ENCODE measurements around the gene AMIGO1.

The AMIGO1 gene

GRCh38 chr1:109509176-109510134 is at the start of gene AMIGO1:
TSS of gene AMIGO1 (minus strand) at chr1:109509727. CDS start at chr1:109508912, 815 bp downstream.
- DNase-seq (ENCODE audit: low spot score in 2 of 2) (peak; percentile 40 to 58), ATAC-seq (ENCODE audit: low read depth) (peak; percentile 83)
- H3K27ac Mint-ChIP-seq, result peak within 1 kb of the TSS; percentile 81
- H3K4me3 Mint-ChIP-seq, result peak within 1 kb of the TSS; percentile 89
- peaks cover 9% of the 10 kb centered on the region for H3K27me3 Mint-ChIP-seq
- no peaks in the 10 kb centered on the region for H3K36me3 Mint-ChIP-seq
- H3K9me3 Mint-ChIP-seq, result no peaks in the 10 kb centered on the region
- peaks cover 20% of the 10 kb centered on the region for H3K4me1 Mint-ChIP-seq

DNA sequence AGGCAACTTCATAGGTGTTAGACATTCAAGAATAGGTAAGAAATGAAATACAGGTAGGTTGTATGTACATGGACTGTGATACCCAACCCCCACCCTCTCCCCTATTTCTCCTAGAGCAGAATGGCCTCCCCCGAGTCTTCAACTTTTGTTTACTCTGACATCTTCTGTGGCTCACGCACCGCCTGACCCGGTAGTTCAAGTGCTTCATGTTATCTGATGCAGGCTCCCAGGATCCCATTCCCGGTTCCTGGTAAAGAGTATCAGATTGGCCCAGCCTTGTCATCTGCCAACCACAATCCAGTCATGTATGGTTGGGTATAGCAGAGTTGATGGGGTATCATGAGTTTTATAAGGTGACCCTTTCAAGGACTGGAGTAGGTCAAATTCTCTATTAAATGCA is 48.0 kb upstream of the AMIGO1 start:
- Mint-ChIP-seq H3K9me3 (no peaks in the 10 kb centered on the region), H3K4me3 (no peak overlapping the region), H3K27me3 (no peaks in the 10 kb centered on the region), H3K27ac (peak overlapping the region; percentile 38), H3K4me1 (peaks cover 54% of the 10 kb centered on the region), H3K36me3 (peaks cover 14% of the 10 kb centered on the region)
- ATAC-seq (ENCODE audit: low read depth) (no peak), DNase-seq (ENCODE audit: low spot score in 2 of 2) (no peak)

DNA sequence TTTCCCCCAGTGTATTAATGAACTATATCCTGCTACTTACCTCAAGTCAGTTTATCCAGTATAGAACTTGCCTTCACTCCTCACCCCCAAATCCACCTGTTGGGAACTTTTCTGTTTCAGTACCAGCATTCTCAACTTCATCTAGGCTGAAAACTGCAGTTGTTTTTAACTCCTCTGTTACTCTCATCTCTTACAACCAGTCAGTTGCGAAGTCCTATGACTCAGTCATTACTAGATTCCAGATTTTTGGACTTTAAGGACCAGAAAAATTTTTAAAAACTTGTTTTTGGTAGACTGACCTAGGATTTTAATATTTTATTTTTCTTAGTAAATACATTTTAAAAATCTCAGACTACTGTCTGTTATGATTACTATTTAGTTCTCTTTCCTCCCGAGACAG is 47.0 kb upstream of the AMIGO1 start:
- no peak for ATAC-seq (ENCODE audit: low read depth)
- Mint-ChIP-seq H3K4me1 (peaks cover 52% of the 10 kb centered on the region), H3K36me3 (peaks cover 14% of the 10 kb centered on the region), H3K4me3 (no peak overlapping the region), H3K27me3 (no peaks in the 10 kb centered on the region), H3K9me3 (no peaks in the 10 kb centered on the region), H3K27ac (no peak overlapping the region)
- no peak for DNase-seq (ENCODE audit: low spot score in 2 of 2)

GRCh38 chr1:109548321-109549267 is 39.1 kb upstream of the AMIGO1 start, which contains the start of gene GNAI3:
TSS of gene GNAI3 (plus strand) at chr1:109548615. CDS start at chr1:109548721, 106 bp downstream.
- Mint-ChIP-seq H3K9me3 (no peaks in the 10 kb centered on the region), H3K36me3 (peaks cover 1% of the 10 kb centered on the region), H3K27ac (peak within 1 kb of the TSS; percentile 97), H3K27me3 (no peaks in the 10 kb centered on the region), H3K4me1 (peaks cover 29% of the 10 kb centered on the region), H3K4me3 (peak within 1 kb of the TSS; percentile 96)
- peak; percentile 91 for ATAC-seq (ENCODE audit: low read depth)
- DNase-seq (ENCODE audit: low spot score in 2 of 2), result peak; percentile 85 to 94

DNA sequence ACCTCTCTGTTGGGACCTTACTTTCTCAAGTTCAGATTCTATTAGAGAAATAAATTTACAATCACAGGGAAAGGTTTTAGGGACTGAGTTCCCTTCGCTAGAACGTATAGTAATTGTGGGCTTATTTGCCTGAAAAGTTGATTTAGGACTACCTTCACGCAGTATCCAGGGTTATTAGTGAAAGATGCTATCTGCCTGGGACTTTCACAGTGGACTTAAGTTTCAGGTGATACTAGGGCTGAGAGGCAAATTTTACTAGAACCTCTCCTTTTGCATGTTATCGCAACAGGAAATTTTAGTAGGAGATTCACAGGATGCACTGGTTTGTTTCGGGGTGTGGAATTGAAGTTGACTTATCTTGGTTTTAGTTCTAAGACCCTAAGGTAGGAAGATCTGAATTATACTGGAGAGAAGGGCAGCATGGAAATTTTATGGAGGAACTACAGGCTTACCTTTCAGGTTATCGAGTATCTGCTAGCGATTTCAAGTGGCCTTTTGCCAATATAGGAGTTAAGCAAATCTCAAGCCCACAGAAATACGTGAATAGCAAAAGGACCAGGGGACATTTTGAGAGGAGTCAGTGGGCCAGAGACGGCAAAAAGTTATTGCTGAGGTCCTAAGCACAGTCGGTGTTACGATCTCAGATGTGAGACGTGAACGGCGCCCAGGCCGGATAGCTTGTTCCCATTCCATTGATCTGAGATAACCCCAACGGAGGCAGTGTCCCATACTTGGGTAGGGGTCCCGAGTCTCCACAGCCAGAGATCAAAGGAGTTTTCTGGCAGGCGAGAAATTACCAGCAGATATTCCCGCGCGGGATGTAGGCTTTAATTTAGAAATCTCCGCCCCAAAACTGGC is 38.2 kb upstream of the AMIGO1 start:
- Mint-ChIP-seq H3K36me3 (peaks cover 1% of the 10 kb centered on the region), H3K9me3 (no peaks in the 10 kb centered on the region), H3K27me3 (peaks cover 2% of the 10 kb centered on the region), H3K27ac (peak overlapping the region; percentile 97), H3K4me1 (peaks cover 26% of the 10 kb centered on the region), H3K4me3 (peak overlapping the region; percentile 96)
- no peak for ATAC-seq (ENCODE audit: low read depth)
- DNase-seq (ENCODE audit: low spot score in 2 of 2), result no peak

DNA sequence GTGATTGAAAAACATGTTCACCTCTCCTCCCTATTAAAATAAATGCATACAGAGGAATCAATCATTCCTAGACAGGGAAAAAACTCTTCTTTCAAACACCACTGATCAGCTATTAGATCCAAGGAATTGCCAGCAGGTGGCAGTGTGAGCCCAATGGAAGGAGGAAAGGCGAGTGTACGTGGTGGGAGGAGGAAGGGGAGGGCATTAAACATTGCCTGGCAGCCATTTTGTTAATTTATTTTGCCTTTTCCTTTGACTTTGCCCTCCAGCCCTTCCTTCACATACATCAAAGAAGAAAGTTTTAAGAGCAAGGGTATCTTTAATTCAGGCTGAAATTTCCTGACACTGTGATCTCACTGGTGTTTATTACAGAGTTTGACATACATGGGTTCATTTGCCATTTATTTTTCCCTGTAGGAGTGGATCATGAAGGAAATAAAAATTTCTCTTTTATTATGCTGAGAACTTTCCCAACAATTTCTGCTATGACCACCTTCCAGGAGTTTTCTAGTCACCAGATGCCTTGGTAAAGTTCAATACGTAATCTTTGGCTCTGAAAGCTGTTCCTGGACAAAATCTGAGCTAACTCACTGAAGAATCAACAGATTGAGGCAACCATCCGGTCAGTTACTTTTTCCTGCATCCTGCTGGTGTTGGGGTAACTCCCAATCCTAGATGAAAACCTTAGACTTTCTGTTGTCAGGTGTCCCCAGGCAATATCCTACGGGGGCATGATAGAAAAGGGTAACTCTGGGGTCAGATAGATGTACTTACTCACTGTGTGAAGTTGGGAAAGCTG is 37.0 kb upstream of the AMIGO1 start:
- peak overlapping the region; percentile 96 for H3K4me3 Mint-ChIP-seq
- peak; percentile 45 for ATAC-seq (ENCODE audit: low read depth)
- H3K36me3 Mint-ChIP-seq, result peaks cover 1% of the 10 kb centered on the region
- H3K27me3 Mint-ChIP-seq, result peaks cover 2% of the 10 kb centered on the region
- DNase-seq (ENCODE audit: low spot score in 2 of 2), result peak; percentile 83 to 85
- peaks cover 23% of the 10 kb centered on the region for H3K4me1 Mint-ChIP-seq
- peak overlapping the region; percentile 97 for H3K27ac Mint-ChIP-seq
- H3K9me3 Mint-ChIP-seq, result no peaks in the 10 kb centered on the region

DNA sequence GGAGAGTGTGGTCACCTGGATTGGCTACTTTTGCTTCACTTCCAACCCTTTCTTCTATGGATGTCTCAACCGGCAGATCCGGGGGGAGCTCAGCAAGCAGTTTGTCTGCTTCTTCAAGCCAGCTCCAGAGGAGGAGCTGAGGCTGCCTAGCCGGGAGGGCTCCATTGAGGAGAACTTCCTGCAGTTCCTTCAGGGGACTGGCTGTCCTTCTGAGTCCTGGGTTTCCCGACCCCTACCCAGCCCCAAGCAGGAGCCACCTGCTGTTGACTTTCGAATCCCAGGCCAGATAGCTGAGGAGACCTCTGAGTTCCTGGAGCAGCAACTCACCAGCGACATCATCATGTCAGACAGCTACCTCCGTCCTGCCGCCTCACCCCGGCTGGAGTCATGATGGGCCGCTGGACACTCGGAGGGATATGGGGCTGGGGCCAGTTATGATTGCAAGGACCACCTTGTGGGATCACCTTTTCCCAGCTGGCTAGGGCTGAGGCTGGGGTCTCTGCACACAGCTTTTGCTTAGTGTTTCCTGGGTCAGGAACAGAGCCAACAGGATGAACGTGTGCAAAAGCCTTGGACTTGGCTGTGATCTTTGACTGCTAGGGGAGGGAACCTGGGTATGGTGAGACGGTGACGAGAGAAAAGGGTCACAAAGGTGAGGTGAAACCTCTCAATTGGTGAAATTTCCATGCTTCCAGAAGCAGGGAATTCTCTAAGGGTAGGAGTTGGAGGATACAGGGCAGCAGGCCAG is 34.6 kb upstream of the AMIGO1 start:
- no peak overlapping the region for H3K4me3 Mint-ChIP-seq
- DNase-seq (ENCODE audit: low spot score in 2 of 2) (no peak), ATAC-seq (ENCODE audit: low read depth) (no peak)
- peaks cover 16% of the 10 kb centered on the region for H3K4me1 Mint-ChIP-seq
- peaks cover 2% of the 10 kb centered on the region for H3K27me3 Mint-ChIP-seq
- peaks cover 1% of the 10 kb centered on the region for H3K36me3 Mint-ChIP-seq
- no peak overlapping the region for H3K27ac Mint-ChIP-seq
- H3K9me3 Mint-ChIP-seq, result no peaks in the 10 kb centered on the region

- Mint-ChIP-seq H3K27ac (peak overlapping the region; percentile 69), H3K4me1 (peaks cover 13% of the 10 kb centered on the region), H3K36me3 (peaks cover 1% of the 10 kb centered on the region), H3K27me3 (peaks cover 2% of the 10 kb centered on the region), H3K4me3 (no peak overlapping the region), H3K9me3 (no peaks in the 10 kb centered on the region)
- no peak for ATAC-seq (ENCODE audit: low read depth)
- no peak for DNase-seq (ENCODE audit: low spot score in 2 of 2)
Measured at GRCh38 chr1:109543283-109543987, 33.9 kb upstream of the AMIGO1 start.

- Mint-ChIP-seq H3K36me3 (peaks cover 1% of the 10 kb centered on the region), H3K27ac (no peak overlapping the region), H3K4me1 (peaks cover 11% of the 10 kb centered on the region), H3K4me3 (no peak overlapping the region), H3K27me3 (peaks cover 2% of the 10 kb centered on the region), H3K9me3 (no peaks in the 10 kb centered on the region)
- DNase-seq (ENCODE audit: low spot score in 2 of 2) (no peak), ATAC-seq (ENCODE audit: low read depth) (no peak)
Measured at GRCh38 chr1:109542657-109543056, 33.1 kb upstream of the AMIGO1 start.

GRCh38 chr1:109541102-109541501 is 31.6 kb upstream of the AMIGO1 start:
- no peaks in the 10 kb centered on the region for H3K9me3 Mint-ChIP-seq
- no peak overlapping the region for H3K27ac Mint-ChIP-seq
- ATAC-seq (ENCODE audit: low read depth), result no peak
- peaks cover 1% of the 10 kb centered on the region for H3K36me3 Mint-ChIP-seq
- peaks cover under 1% of the 10 kb centered on the region for H3K4me1 Mint-ChIP-seq
- H3K4me3 Mint-ChIP-seq, result no peak overlapping the region
- DNase-seq (ENCODE audit: low spot score in 2 of 2), result no peak
- peaks cover 2% of the 10 kb centered on the region for H3K27me3 Mint-ChIP-seq

- peaks cover 2% of the 10 kb centered on the region for H3K27me3 Mint-ChIP-seq
- H3K9me3 Mint-ChIP-seq, result no peaks in the 10 kb centered on the region
- H3K4me1 Mint-ChIP-seq, result no peaks in the 10 kb centered on the region
- peaks cover 1% of the 10 kb centered on the region for H3K36me3 Mint-ChIP-seq
- DNase-seq (ENCODE audit: low spot score in 2 of 2) (no peak), ATAC-seq (ENCODE audit: low read depth) (no peak)
- no peak within 1 kb of the TSS for H3K4me3 Mint-ChIP-seq
- no peak within 1 kb of the TSS for H3K27ac Mint-ChIP-seq
Measured at GRCh38 chr1:109539676-109540075, 30.1 kb upstream of the AMIGO1 start, which contains the start of gene GPR61. TSS of gene GPR61 (plus strand) at chr1:109539872. CDS start at chr1:109543023, 3,151 bp downstream.

Measured in memory B cell (primary cell).